Erythroblast (primary cell): Measurements from ENCODE around the gene SPOP.

Experiments used
- GATA1 ChIP-seq: IDR thresholded peaks from 2 replicates; pipeline ENCODE4 v1.6.1; 2011; ENCODE audit warnings: low read depth, mild to moderate bottlenecking, control low read depth, low read length, moderate library complexity
- POLR2A ChIP-seq: IDR thresholded peaks from 2 replicates; pipeline ENCODE4 v1.6.1; 2011; ENCODE audit warnings: mild to moderate bottlenecking, low read length

GRCh38 chr17:49582055-49582722, 95.7 kb downstream of the SPOP start:
- no peak for TF ChIP-seq POLR2A
- TF ChIP-seq GATA1: no peak
